HG03025 (cell line): ENCODE measurements around the gene SLAIN1.

Experiments
- ATAC-seq: cut with Tn5 transposase; IDR thresholded peaks from one replicate; pipeline ENCODE4 v1.9.1; 2021; ENCODE audit warnings: mild to moderate bottlenecking, moderate library complexity; ENCODE audit not compliant: unreplicated experiment, low FRiP score

Gene SLAIN1

DNA sequence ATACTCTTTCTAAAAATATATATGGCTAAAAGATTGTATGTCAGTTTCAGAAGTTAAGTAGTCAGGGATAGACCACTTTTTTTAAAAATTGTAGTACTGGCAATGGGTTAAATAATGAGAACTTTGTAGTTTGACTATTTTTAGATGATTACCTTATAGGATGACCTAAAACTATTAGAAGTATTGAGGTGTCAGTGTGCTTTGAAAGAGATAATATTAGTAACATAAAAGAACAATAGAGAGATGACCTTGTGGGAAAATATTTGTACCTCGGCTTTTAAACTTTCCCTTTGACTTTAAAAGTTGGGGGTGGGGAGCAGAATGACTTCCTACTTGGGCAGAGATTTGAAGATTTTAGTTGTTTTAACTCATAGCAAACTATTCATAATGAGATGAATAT, 48.3 kb downstream of the SLAIN1 start:
- ATAC-seq = no peak

DNA sequence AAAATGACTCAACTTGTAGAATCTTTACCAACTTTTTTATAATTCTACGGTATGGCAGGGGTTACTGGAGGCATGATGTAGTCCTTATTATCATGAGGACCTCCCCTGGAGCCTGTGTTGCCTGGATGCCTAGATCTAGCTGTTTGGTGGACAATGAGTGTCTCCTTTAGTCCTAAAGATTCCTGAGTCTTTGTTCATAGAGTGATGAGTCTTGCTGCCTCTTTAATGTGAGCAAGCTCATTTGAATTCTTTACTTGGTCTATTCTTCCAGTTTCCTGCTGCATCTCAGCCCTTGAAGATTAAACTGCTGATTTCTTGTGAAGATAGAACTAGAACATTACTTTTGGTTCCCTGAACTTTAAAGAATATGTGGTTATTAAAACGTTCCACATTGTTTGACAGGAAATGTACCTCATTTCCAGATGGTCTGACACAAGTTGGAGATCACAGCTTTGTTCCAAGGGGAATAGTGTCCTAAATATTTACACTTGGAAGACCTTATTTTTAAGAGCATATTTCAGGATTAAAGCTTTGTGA, 51.9 kb downstream of the SLAIN1 start:
- no peak for ATAC-seq

DNA sequence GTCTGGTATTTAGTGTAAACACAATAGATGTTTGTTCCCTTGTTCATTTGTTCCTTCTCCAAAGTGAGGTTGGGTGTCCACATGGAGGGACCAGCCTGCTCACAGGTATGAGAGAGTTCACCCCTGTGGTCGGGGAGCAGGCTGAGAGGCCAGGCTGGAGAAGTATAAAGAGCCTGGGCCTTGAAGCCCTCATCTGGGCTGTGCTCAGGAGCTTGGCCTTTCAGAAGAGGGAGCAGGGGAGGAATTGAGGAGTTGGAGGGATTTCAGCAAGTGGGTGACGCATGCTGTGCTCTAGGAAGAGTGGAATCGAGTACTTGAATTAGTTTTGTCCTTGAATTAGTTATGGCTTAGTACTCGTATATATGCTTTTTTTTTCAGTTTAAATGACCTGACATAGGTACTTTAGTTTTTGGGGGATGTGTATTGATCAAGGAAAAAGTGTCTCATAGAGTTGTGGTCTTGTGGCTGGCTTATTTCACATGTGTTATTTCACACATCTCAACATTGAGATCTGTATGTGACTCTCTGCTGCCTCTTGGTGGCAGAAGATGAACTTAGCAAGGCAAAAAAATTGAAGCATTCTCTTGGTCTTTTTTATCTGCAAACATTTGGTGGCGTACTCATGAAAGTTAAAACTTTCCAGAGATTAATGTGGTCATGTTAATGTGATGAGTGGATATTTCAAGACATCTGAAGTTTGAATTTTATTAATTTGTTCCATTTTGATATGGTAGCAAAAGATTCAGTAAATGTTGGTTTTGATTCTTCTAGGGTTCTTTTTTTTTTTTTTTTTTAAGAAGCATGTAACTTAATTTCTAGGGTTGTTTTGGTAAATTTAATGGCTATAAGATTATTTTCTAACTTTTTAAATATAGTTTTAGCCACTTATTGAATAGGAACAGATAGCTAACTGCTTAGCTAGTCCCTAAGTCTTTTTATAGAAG, 54.3 kb downstream of the SLAIN1 start:
- peak; percentile 68 for ATAC-seq

DNA sequence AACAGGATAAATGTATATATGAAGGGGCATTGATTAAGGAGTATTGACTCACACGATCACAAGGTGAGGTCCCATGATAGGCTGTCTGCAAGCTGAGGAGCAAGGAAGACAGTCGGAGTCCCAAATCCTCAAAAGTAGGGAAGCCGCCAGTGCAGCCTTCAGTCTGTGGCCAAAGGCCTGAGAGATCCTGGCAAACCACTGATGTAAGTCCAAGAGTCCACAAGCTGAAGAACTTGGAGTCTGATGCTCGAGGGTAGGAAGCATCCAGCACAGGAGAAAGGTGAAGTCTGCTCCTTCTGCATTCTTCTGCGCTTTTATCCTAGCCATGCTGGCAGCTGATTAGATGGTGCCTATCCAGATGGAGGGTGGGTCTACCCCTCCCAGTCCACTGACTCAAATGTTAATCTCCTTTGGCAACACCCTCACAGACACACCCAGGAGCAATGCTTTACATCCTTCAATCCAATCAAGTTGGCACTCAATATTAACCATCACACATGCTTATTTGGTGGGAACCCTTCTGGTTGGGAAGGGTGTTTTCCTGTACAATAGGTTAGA, 55.1 kb downstream of the SLAIN1 start:
- no peak for ATAC-seq

DNA sequence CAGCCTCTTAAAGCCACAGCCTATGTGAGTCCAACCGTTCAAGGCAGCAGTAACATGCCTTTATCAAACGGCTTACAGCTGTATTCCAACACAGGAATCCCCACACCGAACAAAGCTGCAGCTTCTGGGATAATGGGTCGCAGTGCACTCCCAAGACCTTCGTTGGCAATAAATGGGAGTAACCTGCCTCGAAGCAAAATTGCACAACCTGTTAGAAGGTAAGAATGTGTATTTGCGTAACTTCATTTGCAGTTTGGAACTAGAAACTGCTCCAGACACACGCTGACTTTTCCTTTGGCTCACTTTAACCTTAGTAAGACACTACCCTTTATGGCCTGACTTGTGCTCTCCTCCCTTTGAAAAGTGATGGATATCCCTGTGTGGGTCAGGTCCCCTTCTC, 63.4 kb downstream of the SLAIN1 start:
- no peak for ATAC-seq

DNA sequence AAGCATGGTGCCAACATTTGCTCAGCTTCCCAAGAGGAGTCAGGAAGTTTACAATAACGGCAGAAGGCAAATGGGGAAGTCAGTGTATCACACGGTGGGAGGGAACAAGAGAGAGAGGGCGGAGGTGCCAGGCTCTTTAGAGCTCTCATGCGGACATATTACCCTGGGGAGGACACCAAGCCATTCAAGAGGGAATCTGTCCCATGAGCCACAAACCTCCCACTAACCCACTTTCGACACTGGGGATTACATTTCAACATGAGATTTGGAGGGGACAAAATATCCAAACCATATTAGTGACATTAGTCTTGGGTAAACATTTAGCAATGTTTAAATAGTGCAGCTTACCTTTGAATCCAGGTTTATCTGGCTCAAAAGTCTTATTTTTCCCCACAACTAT, 69.9 kb downstream of the SLAIN1 start:
- ATAC-seq = no peak

DNA sequence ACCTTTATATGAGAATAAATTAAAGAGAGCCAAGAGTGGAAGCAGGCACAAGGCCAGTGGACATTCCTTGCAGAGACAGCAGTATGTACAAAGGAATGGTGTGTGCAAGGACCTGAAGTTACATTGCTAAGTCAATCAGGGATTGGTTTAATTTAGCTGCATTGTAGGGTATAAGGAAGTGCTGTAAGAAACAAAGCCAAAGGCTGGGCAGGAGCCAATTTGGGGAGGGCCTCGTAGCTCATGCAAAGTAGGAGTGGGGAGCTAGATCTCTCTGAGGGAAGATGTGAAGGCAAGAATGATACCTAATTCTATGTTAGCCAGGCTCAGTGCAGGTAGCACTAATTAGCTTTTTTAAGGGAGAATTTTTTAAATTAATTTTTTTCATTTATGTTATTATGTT, 76.7 kb downstream of the SLAIN1 start:
- no peak for ATAC-seq

DNA sequence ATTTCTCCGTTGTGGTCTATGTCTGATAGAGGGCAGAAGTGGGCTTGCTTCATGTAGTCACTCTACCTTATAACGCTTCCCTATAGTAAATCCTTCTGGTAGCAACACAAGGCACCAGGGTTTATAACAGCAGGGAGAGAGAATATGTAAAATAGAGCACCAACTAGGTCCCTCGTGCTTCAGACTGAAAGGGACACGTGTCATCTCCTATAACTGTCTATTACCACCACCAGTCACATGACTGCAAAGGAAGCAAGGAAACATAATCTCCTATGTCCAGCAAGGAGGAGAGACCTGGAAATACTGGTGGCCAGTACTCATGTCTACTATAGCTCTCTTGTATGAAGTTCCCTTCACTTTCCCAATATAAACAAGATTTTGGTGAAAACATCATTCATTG, 79.2 kb downstream of the SLAIN1 start:
- no peak for ATAC-seq

DNA sequence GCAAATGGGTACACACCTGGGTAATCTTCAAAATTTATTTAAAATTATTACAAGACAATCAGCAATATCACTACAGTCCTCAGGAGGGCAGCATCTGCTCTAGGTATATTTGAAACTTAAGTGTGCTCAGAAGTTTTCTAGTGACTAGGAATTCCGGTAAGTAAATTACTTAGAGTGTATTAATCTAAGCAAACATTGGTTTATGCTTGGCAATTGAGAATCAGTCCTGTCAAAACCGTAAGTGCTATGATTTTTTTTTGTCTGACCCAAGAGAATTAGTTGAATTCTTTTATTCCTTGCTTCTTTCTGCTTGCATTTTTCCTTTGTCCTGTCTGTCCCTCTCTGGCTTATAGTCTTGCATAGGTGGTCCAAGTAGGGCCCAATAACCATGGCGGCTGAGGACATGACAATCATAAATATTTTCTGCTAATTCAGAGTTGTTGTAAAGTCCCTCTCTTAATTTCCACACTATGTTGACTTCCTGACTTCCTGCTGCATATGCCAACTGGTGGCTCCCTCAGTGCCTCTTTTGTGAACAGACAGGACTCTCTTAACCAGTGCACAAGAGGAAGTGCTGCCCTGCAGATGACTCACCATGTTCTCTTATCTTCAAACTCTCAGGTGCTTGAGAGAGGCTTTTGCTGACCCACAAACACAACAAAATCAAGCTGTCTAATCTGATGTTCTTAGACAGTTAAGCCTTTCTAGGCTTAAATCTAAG, 82.2 kb downstream of the SLAIN1 start:
- ATAC-seq = peak; percentile 83

DNA sequence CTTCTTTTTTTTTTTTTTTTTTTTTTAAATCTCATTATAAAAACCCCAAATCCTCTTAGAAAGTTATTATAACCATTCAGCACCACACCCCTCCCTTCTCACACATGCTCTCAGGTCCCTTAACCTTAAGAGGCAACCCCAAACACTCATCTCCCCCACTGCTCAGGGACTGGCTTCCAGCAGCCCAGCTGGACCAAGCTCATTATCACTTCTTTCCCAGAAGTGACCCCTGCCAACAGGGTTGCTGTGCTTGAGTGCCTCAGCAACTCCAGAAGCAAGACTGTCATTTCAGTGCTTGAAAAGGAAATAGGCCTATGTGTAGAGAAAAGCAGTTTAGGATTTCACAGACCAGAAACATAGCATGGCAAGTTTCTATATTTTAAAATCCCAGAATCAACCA, 84.3 kb downstream of the SLAIN1 start:
- no peak for ATAC-seq

DNA sequence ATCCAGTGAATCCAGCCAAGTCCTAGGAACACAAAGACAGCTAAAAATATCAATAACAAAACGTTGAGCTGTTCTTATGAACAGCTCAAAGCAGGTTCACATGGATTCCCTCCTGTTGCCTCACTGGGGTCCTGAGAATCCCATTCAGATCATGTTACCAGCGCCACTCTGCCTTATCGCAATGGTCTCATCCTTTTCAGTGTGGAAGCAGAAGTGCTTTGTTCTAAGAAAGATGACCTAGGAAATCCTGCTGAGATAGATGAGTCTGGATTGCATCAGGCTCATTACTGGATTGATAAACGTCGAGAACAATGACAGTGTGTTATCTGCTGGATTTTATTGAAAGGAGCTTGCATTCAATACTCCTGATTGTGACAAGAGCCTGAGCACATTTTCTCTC, 87.0 kb downstream of the SLAIN1 start:
- no peak for ATAC-seq

DNA sequence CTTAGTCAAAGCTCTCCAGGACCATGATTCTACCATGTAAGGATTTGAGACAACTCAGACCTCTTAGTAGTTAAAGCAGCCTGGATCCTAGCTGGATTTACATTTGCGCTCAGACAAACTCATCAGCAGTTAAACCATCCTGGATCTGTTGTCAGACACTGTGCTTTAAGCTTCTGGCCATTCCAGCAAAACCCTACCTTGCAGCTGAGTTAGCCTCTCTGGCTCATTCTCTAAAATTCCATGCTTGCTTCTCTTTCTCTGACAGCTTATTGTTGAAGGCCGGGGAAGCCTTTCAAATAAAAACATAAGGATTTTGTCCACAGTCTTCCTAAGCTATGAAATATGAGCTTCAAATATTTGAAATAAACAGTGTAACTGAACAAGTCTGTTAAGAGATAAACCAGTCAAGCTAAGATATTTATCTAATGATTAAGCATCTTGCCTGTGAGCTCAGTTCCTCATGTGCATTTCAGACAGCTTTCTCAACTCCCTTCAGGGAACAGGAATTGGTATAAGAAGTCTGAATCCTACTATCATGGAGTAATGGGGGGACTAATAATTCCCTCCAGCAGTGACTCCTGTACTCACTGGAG, 89.3 kb downstream of the SLAIN1 start:
- no peak for ATAC-seq

DNA sequence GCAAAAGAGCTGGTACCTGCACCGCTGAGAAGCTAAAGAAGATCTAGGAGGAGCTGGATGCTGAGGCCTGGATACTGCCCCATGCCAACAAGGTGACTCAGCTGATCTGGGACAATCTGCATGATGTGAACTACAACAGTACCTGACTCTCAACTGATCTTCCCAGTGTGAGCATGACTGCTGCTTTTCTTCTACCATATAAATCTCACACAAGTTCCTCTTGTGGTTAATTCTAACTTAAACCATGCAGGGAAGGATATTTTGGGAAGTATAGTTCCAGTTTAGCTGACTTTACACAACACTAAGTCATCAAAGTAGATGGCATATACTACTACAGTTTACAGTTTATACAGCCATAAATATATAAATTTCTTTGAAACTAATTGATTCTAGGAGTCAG, 91.9 kb downstream of the SLAIN1 start:
- ATAC-seq = no peak

DNA sequence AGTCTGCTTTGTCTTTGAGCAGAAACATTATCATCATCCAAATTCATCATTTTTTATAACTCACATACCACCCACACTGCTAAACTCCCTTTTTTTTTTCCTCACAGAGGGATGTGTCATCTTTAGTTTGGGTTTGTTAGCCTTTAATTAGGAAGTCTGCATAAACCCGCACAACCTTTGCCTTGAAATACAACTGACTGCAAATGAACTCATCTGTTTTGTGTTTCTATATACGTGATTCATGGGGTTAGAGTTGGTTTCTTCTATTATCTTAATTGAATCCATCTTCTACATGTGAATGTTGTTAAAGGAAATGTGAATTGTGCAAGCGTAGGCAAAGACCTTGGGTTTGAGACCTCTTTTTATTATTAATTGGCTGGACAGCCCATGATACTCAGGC, 102.7 kb downstream of the SLAIN1 start:
- no peak for ATAC-seq

DNA sequence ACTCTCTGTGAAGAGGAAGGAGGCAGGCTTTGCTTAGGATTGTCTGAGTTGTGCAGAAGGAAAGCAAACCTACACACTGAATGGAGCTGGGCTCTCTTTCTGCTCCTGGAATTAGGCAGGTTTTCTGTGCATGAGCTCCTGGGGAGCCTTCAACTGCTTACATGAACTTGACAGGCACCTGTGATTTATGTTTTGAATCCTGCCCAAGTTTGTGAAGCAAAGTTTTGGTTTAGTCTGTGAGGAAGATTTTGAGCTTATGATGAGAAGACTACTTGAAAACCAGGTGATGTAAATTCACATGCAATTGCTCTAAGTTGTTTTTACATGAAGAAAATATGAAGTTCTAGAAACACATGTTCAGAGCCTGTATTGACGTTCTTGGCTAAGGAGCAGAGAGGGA, 109.0 kb downstream of the SLAIN1 start:
- no peak for ATAC-seq

DNA sequence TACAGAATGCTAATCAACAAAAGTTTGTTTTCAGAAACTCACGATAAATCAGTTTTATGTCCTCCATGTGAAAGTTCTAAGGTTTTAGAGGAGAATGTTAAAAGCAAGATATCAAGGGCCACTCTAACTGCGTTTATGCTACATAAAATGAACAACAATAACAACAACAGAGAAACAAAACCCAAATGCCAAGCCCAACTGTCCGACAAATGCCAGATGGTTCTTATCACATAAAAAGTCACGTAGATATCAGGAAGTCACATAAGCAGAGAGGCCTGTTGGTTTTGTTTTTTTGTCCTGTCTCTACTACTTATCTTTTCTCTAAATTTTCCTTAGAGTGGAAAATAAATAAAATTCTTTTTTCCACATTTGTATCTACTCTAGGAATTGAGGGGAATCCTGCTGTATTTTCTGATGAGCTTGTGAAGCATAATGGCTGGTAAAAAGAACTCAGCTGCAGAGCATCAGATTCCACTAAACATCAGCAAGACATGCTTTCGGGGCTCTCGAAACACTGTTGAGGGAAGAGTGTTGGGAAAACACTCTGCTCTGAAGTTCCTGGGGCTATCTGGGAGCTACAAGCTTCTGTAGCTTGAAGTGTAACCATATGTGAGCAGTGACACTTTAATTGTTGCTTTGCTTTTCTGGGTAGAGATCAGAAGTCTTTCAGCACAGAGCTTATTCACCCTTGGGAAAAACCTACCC, 110.1 kb downstream of the SLAIN1 start:
- no peak for ATAC-seq

DNA sequence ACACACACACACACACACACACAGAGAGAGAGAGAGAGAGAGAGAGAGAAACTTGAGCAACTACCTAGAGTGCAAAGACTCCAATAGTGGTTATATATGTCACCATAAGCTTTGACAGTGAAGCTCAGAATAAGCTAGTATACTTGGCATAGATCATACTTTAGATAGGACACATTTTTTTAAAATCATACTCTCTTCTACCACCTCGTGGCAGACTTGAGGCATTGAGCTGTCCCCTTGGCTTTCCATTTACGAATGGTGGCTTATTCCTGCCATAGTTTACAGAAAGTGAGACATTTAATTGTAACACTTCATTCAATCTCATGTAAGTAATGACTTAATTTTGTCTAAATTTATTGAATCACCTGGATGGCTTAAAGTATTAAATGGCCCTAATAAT, 112.9 kb downstream of the SLAIN1 start:
- no peak for ATAC-seq

DNA sequence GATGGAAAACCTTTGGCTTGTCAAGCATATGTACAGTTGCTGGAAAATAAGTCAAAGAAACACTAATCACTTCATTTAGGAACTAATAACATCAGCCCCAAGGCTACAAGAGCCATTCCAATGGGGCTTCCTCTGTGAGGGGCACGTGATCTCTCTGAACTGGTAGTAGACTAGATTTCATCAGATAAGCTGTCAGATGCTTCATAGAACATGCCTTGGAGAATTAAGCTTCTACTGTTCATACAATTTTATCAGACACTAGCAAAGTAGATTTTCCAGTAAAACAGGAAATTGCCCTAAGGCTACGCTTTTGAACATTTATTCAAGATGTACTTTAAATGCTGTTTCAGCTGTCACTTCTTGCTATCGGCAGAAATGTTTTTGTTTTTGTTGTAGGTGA, 113.4 kb downstream of the SLAIN1 start:
- no peak for ATAC-seq

DNA sequence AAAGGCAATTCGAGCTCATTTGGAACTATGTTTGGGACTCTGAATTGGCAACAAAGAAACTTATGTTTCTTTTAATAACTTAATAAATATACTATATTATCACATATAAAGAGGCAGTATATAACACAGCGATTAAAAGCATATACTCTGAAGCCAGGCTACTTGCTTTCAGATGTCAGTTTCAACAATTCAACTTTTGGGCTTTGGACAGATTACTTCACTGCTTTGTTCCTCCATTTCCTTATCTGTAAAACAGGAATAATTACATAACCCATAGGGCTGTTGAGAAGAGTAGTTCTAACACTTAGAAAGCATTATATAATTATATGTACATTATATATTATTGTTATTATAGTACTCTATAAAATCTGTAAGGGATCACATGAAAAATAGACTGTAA, 113.9 kb downstream of the SLAIN1 start:
- no peak for ATAC-seq

DNA sequence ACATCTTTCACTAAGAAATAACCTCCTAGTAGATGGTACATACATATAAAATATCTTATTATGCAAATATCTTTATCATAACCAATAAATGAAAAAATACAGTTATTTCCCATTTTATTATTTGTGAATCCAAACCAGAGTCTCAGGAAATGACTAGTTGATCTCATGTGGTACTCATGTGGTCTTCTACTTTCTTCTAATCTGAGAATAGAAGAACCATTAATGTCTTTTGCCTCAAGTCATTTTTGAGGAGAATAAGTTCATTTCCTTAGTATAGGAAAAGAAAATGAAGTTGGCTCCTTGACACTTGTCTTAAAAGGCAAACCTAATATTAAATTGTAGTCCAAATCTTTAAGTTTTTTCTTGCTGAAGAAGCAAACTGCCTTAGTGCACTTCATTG, 114.5 kb downstream of the SLAIN1 start:
- ATAC-seq = no peak
